Activated CD8-positive, alpha-beta memory T cell treated with anti-CD3 and anti-CD28 coated beads, Interleukin-2, amount 50 U/mL, for 24 hours (primary cell): ENCODE measurements around the gene KRT75.

ENCODE experiments used
- DNase-seq: peaks from one replicate; pipeline ENCODE4 v3.0.0-alpha.2; 2020; ENCODE audit errors: extremely low read depth

The KRT75 gene

GRCh38 chr12:52439845-52440244 lies 5.7 kb upstream of the KRT75 start:
- DNase-seq = no peak

- no peak for DNase-seq
Observed at GRCh38 chr12:52439420-52439819, 5.2 kb upstream of the KRT75 start.

- DNase-seq = no peak
Observed at GRCh38 chr12:52438305-52439301, 4.4 kb upstream of the KRT75 start.

DNA sequence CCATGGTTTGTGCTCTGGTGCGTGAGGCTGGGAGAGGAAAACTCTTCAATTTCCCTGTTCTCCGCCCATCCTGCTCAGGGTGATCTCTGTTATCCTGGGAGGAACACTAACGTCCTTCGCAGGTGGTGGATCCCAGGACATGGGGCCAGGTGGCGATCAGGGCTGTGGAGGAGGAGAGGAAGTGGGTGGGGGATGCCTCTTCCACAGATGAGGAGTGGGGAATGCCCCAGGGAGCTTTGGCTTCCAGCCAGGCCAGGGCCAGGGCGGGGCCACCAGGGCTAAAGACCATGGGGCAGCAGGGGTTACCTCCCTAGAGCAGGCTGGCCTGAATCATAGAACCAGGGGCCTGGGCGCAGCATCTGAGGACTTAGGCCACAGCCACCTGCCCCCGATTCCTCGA lies 3.3 kb upstream of the KRT75 start:
- no peak for DNase-seq

DNA sequence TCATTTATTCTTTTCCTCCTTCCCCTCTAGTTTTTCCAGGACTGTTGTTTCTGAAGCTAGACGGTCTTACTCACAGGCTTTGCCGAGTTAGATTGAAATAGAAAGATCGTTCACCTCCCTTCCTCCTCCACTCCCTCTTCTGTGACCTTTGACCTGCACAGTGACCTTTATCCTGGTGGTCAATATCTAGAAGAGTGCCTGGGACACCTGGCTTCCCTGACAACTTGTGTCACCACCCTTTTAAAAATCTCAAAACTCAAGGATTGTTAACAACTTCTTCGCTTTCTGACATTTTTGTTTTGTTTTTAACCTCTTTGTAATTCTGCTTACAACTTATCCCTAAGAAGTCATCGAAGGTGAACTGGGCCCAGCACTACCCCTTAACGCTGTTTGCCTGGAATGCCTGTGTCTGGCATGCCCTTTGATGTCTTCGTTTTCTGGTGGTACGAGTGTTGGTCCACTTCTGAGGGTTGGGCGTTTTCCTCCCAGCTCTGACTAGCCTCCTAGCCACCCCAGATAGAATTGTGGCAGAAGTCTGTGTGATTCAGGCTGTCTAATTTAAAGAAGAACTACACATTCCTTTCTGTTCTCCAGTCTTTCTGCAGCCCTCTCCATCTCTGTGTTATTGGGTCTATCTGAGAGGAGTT lies 2.8 kb upstream of the KRT75 start:
- no peak for DNase-seq

- no peak for DNase-seq
Observed at GRCh38 chr12:52436000-52436827, 2.0 kb upstream of the KRT75 start.

DNA sequence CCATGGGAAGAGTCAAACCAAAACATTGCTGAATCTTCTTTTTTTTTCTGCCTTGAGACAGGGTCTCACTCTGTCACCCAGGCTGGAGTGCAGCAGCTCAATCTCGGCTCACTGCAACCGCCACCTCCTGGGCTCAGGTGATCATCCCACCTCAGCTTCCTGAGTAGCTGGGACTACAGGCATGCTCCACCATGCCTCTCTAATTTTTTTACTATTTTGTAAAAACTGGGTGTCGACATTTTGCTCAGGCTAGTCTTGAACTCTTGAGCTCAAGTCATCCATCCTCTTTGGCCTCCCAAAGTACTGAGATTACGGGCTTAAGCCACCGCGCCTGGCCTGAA lies 1.5 kb upstream of the KRT75 start:
- DNase-seq = no peak

DNA sequence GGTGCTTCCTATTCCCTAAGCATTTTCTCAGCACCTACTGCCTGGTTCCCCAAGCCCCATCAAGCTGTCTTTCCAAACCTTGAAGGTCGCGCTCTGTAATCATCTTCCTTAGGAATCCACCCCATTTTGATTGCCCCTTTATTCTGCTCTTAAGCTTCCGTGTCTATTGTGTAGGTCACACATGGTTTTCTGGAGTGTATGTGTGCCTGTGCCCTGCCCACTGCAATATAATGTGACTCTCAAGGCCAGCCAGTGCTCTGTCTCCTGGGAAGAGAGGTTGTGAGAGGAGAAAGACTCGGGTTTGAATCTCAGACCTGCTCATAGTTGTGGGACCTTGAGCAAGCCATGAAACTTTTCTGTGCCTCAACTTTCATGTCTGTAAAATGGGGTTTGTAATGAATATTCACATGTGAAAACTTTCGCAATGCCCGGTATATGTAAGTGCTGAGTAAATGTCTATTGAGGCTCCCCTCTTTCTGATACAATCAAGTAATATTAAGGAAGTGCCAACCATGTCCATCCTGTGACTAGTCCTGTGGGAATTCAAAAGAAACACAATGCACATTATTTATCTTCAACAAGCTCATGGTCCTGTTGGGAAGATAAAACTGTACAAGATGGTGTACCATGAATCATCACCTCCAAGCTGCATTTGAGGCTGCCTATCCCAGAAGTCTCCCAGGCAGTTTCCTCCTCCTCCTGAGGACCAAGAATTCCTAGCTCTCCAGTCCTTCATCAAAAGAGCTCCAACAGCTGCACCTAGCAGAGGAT lies 774 bp upstream of the KRT75 start:
- no peak for DNase-seq

- no peak for DNase-seq
Observed at GRCh38 chr12:52433501-52434080, 580 bp downstream of the KRT75 start.

DNA sequence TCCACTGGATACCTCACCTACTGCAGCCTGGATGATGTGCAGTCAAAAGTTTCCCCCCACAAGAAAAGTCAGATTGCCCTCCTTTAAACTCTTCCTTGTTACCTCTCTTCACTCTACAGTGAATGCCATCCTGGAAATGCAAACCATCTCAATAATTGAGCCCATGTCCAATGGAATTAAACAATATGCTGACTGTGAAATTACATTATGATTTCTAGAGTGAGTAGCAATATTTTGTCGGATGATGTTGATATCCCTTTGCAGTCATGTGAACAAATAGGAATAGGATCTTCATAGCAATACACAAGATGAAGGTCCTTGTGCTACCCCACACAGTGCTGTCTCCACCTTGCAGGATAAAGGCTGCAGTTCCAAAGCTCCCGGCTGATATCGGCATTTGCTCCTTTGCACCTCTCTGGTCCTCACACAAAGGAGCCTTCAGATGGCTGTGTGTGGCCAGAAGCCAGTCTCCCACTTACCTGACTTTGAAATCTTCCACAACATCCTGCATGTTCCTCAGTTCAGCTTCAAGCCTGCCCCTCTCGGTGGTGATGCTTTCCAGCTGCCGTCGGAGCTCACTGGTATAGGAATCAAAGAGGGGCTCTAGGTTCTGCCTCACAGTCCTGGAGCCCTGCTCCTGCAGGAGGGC lies 1.5 kb downstream of the KRT75 start:
- DNase-seq = no peak

DNA sequence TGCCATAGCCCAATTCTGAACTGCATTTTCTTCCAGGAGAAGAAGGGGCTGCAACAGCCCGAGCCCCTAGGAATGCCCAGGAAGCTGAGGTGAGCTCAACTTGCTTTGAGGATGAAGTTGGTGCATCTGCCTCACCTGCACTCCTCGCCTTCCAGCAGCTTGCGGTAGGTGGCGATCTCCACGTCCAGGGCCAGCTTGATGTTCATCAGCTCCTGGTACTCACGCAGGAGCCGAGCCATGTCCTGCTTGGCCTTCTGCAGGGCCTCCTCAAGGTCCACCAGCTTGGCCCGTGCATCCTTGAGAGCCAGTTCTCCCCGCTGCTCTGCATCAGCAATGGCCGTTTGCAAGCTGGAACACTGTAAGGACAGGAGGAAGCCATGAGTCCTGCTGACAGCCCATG lies 6.0 kb downstream of the KRT75 start:
- no peak for DNase-seq

DNA sequence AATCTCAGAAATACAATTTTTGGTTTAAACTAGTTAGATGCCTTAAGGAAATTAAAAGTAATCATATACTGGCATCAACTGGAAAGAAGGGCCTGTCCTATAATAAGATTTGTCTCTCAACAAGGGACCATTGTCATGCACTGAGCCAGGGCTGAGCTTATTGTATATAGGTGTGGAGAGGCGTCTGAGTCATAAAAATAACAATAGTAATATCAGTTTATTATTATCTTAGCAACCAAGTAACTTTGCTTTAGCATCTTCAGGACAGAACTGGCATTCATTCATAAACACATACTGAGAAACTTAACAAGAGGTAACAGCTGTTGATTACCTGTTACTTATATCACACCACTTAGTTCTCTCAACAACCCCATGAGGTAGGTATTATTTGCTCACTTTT lies 7.1 kb downstream of the KRT75 start:
- no peak for DNase-seq

DNA sequence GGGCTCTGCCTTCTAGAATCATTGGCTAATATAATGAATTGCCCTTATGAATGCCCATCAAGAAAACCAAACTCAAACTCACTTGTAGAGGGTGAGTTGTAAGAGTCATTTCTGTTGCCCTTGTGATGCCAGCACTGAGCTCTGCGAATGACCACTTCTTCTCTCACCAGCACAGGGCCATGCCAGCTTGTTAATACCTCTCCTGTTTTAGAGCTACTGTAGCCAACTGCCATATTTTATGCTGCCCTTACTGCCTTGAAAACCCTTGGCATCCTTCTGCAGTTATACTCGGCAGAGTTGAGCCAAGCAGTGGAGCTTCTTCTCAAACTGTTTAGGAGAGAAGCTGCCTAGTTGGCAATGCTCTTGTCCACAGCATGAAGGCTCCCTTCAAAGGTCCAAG lies 8.1 kb downstream of the KRT75 start:
- no peak for DNase-seq

DNA sequence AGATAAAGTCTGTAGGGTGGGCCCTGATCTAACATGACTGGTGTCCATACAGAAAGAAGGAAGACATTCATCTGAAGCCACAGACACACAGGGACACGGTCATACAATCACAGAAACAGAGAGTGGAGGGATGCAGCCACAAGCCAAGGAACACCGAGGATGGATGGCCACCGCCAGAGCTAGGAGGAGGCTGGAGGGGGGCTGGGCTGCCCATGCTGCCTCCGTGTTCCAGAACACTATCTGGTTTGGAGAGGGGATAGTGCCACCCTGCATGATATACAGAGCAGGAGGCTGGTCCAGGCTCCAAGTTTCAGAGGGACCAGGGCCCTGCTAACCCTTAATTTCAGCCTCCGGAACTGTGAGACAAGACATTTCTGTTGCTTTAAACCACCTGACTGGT lies 8.7 kb downstream of the KRT75 start:
- DNase-seq = no peak

- DNase-seq = no peak
Observed at GRCh38 chr12:52423661-52424500, 10.3 kb downstream of the KRT75 start.

- no peak for DNase-seq
Observed at GRCh38 chr12:52423035-52423434, 11.1 kb downstream of the KRT75 start.

DNA sequence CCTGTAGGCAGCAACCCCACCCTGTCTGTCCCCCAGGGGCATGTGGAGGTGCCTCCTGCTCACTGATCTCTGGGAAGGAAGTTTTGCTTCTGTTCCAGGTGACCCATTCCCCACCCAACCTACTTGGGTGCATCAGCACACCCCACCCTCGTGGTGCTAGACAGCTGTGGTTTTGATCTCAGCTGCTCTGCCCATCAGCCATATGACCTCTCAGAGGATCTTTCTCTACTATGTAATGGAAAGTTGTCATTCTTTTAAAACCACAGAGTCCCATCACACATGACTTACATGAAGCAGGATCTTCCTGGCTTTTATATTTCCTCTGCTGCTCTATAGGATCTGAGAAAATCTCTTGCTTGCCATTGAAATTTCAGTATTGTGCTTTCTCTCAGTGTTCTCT lies 14.5 kb downstream of the KRT75 start:
- DNase-seq = no peak

DNA sequence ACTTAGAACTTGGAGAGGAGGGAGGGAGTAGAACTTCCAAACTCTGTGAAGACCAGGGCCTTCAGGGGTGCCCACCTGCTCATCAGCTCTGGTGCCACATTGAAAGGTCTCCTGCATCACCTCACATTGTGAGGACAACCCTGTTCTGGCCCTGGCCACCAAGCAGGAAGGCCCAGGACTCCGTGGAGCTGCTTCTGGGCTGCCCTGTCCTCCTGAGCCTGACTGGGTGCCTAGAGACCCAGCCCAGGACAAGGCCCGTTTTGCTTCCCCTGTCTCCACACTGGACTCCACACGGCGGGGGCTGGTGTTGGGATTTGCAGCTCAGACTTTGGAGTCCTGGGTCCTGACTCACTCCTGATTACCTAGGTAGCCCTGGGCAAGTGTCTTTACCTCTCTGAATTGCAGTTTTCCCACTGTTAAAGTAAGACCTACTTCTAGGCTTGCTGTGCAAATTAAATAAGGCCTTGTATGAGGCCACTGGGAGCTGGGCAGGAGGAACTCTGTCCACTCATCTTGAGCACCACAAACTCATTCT lies 15.5 kb downstream of the KRT75 start:
- DNase-seq = no peak

DNA sequence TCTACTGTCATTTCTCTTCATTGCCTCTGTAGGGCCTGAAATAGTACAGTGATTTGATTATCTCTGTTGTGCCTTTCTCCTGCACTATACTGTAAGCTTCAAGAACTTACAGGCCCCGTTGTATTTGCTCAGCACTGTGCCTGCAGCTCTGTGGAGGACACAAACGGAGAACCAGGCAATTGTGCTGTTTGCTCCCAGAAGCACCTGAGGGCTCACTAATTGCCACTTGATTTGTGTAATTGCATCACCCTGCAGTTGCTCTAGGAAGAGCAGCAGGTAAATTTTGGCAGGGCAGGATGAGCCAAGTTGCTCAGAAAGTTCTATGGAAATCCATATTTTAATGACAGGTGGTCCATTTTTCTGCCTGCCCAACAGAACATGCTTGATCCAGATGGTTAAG lies 16.4 kb downstream of the KRT75 start:
- DNase-seq = no peak

GRCh38 chr12:52416795-52417194 lies 17.4 kb downstream of the KRT75 start:
- DNase-seq = no peak
